A673 (cell line): ENCODE measurements around the gene PCDHA3.
"Not testable (repeated sequence)": the region's sequence is repeated elsewhere in the genome, so short reads cannot be mapped to it uniquely, and the experiment has no call there.

Experiments used
- EZH2 ChIP-seq: fragments of 200-600 bp; sonication (generic); IDR thresholded peaks from 2 replicates; pipeline ENCODE4 v1.6.1; 2017; ENCODE audit warnings: borderline replicate concordance, low read depth, mild to moderate bottlenecking, mixed read lengths, antibody characterized with exemption, low read length; ENCODE audit not compliant: poor library complexity, severe bottlenecking
- TF ChIP-seq, protein P1 (sequence below): fragments of 300-800, 200-600 bp; sonication (generic); conservative IDR thresholded peaks from 2 replicates; pipeline ENCODE4 v1.5.1; 2017; ENCODE audit warnings: low read depth, mild to moderate bottlenecking, antibody characterized with exemption, low read length, moderate library complexity, mixed read lengths

DNA sequence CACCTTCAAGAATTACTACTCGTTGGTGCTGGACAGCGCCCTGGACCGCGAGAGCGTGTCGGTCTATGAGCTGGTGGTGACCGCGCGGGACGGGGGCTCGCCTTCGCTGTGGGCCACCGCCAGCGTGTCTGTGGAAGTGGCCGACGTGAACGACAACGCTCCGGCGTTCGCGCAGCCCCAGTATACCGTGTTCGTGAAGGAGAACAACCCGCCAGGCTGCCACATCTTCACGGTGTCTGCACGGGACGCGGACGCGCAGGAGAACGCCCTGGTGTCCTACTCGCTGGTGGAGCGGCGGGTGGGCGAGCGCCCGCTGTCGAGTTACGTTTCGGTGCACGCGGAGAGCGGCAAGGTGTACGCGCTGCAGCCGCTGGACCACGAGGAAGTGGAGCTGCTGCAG lies 22.1 kb downstream of the PCDHA3 start:
- TF ChIP-seq, protein P1, sequence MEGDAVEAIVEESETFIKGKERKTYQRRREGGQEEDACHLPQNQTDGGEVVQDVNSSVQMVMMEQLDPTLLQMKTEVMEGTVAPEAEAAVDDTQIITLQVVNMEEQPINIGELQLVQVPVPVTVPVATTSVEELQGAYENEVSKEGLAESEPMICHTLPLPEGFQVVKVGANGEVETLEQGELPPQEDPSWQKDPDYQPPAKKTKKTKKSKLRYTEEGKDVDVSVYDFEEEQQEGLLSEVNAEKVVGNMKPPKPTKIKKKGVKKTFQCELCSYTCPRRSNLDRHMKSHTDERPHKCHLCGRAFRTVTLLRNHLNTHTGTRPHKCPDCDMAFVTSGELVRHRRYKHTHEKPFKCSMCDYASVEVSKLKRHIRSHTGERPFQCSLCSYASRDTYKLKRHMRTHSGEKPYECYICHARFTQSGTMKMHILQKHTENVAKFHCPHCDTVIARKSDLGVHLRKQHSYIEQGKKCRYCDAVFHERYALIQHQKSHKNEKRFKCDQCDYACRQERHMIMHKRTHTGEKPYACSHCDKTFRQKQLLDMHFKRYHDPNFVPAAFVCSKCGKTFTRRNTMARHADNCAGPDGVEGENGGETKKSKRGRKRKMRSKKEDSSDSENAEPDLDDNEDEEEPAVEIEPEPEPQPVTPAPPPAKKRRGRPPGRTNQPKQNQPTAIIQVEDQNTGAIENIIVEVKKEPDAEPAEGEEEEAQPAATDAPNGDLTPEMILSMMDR, result not testable (repeated sequence)
- not testable (repeated sequence) for TF ChIP-seq EZH2
